SKM-1 treated with dmso at 0.1 percent for 144 hours (cell line): ENCODE data around the gene ABCA8.

ENCODE experiments used
- DNase-seq: peaks from one replicate; lab custom pipeline; 2025; ENCODE audit not compliant: unreplicated experiment; lab: John Stamatoyannopoulos, UW

ABCA8 gene

GRCh38 chr17:68870161-68870826 is 84.9 kb downstream of the ABCA8 start:
- DNase-seq = no peak

GRCh38 chr17:68868708-68869107 is 86.5 kb downstream of the ABCA8 start:
- no peak for DNase-seq

GRCh38 chr17:68867759-68868516 is 87.3 kb downstream of the ABCA8 start:
- DNase-seq = no peak

- no peak for DNase-seq
Measured at GRCh38 chr17:68865584-68865983, 89.6 kb downstream of the ABCA8 start.

GRCh38 chr17:68863091-68863652 is 92.0 kb downstream of the ABCA8 start:
- no peak for DNase-seq

GRCh38 chr17:68861602-68862001 is 93.6 kb downstream of the ABCA8 start:
- DNase-seq = no peak

GRCh38 chr17:68860941-68861340 is 94.3 kb downstream of the ABCA8 start:
- no peak for DNase-seq

- DNase-seq = no peak
Measured at GRCh38 chr17:68854452-68854851, 100.7 kb downstream of the ABCA8 start.

- no peak for DNase-seq
Measured at GRCh38 chr17:68853439-68853838, 101.8 kb downstream of the ABCA8 start.

GRCh38 chr17:68853036-68853435 is 102.2 kb downstream of the ABCA8 start:
- no peak for DNase-seq

- no peak for DNase-seq
Measured at GRCh38 chr17:68851890-68852289, 103.3 kb downstream of the ABCA8 start.

GRCh38 chr17:68850749-68851510 is 104.3 kb downstream of the ABCA8 start:
- DNase-seq = no peak

- no peak for DNase-seq
Measured at GRCh38 chr17:68849673-68850610, 105.2 kb downstream of the ABCA8 start.

GRCh38 chr17:68847711-68848110 is 107.5 kb downstream of the ABCA8 start:
- DNase-seq = no peak

- DNase-seq = no peak
Measured at GRCh38 chr17:68843522-68843921, 111.7 kb downstream of the ABCA8 start.

- no peak for DNase-seq
Measured at GRCh38 chr17:68840073-68840472, 115.1 kb downstream of the ABCA8 start.

GRCh38 chr17:68835071-68835470 is 120.1 kb downstream of the ABCA8 start:
- no peak for DNase-seq

- no peak for DNase-seq
Measured at GRCh38 chr17:68834328-68834836, 120.8 kb downstream of the ABCA8 start.

- no peak for DNase-seq
Measured at GRCh38 chr17:68832109-68832802, 122.9 kb downstream of the ABCA8 start.

GRCh38 chr17:68831170-68831569 is 124.0 kb downstream of the ABCA8 start:
- DNase-seq = no peak
